Mesendoderm (in vitro differentiated cells): ENCODE measurements around the gene KCTD1.

Experiments
- DNase-seq: peaks from one replicate; pipeline ENCODE4 v3.0.0; 2013
- H2AK5ac ChIP-seq: 2 replicates; pipeline ENCODE4 v1.6.1; 2013; ENCODE audit warnings: low read length, inconsistent platforms
- H2BK120ac ChIP-seq: 2 replicates; pipeline ENCODE4 v1.6.1; 2013; ENCODE audit warnings: low read depth, mild to moderate bottlenecking, low read length, moderate library complexity, mixed read lengths
- H2BK15ac ChIP-seq: replicated peaks from 2 replicates; pipeline ENCODE4 v1.6.1; 2013; ENCODE audit warnings: low read depth, mild to moderate bottlenecking, moderate library complexity
- H2BK5ac ChIP-seq: 2 replicates; pipeline ENCODE4 v1.6.1; 2013; ENCODE audit warnings: low read length, inconsistent platforms
- H3K18ac ChIP-seq: 2 replicates; pipeline ENCODE4 v1.6.1; 2013; ENCODE audit warnings: mild to moderate bottlenecking, low read length, mixed read lengths
- H3K23ac ChIP-seq: one replicate; pipeline ENCODE4 v1.6.1; 2013; ENCODE audit warnings: low read length
- H3K27ac ChIP-seq: 2 replicates; pipeline ENCODE4 v1.5.1; 2013; ENCODE audit warnings: low read depth, mild to moderate bottlenecking, inconsistent platforms, low read length, moderate library complexity
- H3K27me3 ChIP-seq: 2 replicates; pipeline ENCODE4 v1.6.1; 2013; ENCODE audit warnings: low read length, control low read depth, mild to moderate bottlenecking, inconsistent platforms; ENCODE audit not compliant: insufficient read depth, poor library complexity
- H3K36me3 ChIP-seq: 2 replicates; pipeline ENCODE4 v1.6.1; 2013; ENCODE audit warnings: low read length, inconsistent platforms; ENCODE audit not compliant: control insufficient read depth, insufficient read depth
- H3K4ac ChIP-seq: one replicate; pipeline ENCODE4 v1.6.1; 2013; ENCODE audit warnings: low read depth, mild to moderate bottlenecking, low read length, moderate library complexity
- H3K4me1 ChIP-seq: 2 replicates; pipeline ENCODE4 v1.6.1; 2013; ENCODE audit warnings: low read depth, low read length, inconsistent platforms; ENCODE audit not compliant: control insufficient read depth
- H3K4me2 ChIP-seq: 2 replicates; pipeline ENCODE4 v1.6.1; 2013; ENCODE audit warnings: low read length
- H3K4me3 ChIP-seq: 2 replicates; pipeline ENCODE4 v1.5.1; 2013; ENCODE audit warnings: mild to moderate bottlenecking, low read length
- H3K56ac ChIP-seq: one replicate; pipeline ENCODE4 v1.6.1; 2013; ENCODE audit warnings: low read length
- H3K79me1 ChIP-seq: 2 replicates; pipeline ENCODE4 v1.6.1; 2013; ENCODE audit warnings: low read length, inconsistent platforms
- H3K79me2 ChIP-seq: 2 replicates; pipeline ENCODE4 v1.6.1; 2013; ENCODE audit warnings: mild to moderate bottlenecking, low read length; ENCODE audit not compliant: control insufficient read depth, insufficient read depth
- H3K9ac ChIP-seq: 2 replicates; pipeline ENCODE4 v1.6.1; 2013; ENCODE audit warnings: low read length, inconsistent platforms
- H4K5ac ChIP-seq: one replicate; pipeline ENCODE4 v1.6.1; 2013; ENCODE audit warnings: low read length
- H4K8ac ChIP-seq: one replicate; pipeline ENCODE4 v1.6.1; 2013; ENCODE audit warnings: low read depth, mild to moderate bottlenecking, control low read depth, low read length, moderate library complexity
- WGBS: extraction: QIAGEN DNeasy Blood & Tissue Kit; methylation state at CpG from one replicate; pipeline ENCODE4 v1.1.7; 2013; ENCODE audit warnings: low lambda C conversion rate, missing lambda C conversion rate; ENCODE audit not compliant: insufficient coverage; ENCODE audit errors: extremely low coverage; 5-methylcytosine and 5-hydroxymethylcytosine counted together

The KCTD1 gene

GRCh38 chr18:26480897-26481795 lies 67.2 kb downstream of the KCTD1 start:
- H3K79me2 ChIP-seq, result no peaks in the 10 kb centered on the region
- no peak overlapping the region for H3K23ac ChIP-seq
- no peaks in the 10 kb centered on the region for H3K27me3 ChIP-seq
- H4K8ac ChIP-seq, result no peak overlapping the region
- peak; percentile 48 for DNase-seq
- WGBS, result no CpG with 5 or more reads among the region's 8 CpGs
- H3K79me1 ChIP-seq, result no peaks in the 10 kb centered on the region
- H4K5ac ChIP-seq, result no peak overlapping the region
- peak overlapping the region; percentile 27 for H3K56ac ChIP-seq
- no peaks in the 10 kb centered on the region for H3K36me3 ChIP-seq
- H3K18ac ChIP-seq, result no peak overlapping the region
- no peak overlapping the region for H2AK5ac ChIP-seq
- no peak overlapping the region for H3K9ac ChIP-seq
- H2BK5ac ChIP-seq, result no peak overlapping the region
- H3K4me2 ChIP-seq, result no peak overlapping the region
- H3K4me3 ChIP-seq, result no peak overlapping the region
- H2BK15ac ChIP-seq, result no peak overlapping the region
- H2BK120ac ChIP-seq, result no peak overlapping the region
- H3K4ac ChIP-seq, result no peak overlapping the region
- no peak overlapping the region for H3K27ac ChIP-seq
- peaks cover 2% of the 10 kb centered on the region for H3K4me1 ChIP-seq

GRCh38 chr18:26479681-26480079 lies 68.7 kb downstream of the KCTD1 start:
- Histone ChIP-seq H2BK15ac (no peak overlapping the region), H3K18ac (no peak overlapping the region), H3K79me1 (no peaks in the 10 kb centered on the region), H3K56ac (no peak overlapping the region), H3K4ac (no peak overlapping the region), H3K27me3 (no peaks in the 10 kb centered on the region), H3K23ac (no peak overlapping the region), H3K4me1 (peaks cover 2% of the 10 kb centered on the region), H3K9ac (no peak overlapping the region), H3K36me3 (no peaks in the 10 kb centered on the region), H4K8ac (no peak overlapping the region), H3K79me2 (no peaks in the 10 kb centered on the region), H3K4me2 (no peak overlapping the region), H3K27ac (no peak overlapping the region), H2BK5ac (no peak overlapping the region), H3K4me3 (no peak overlapping the region), H4K5ac (no peak overlapping the region), H2BK120ac (no peak overlapping the region), H2AK5ac (no peak overlapping the region)
- no CpG with 5 or more reads among the region's 6 CpGs for WGBS
- no peak for DNase-seq

- DNase-seq, result no peak
- no peak overlapping the region for H3K4me2 ChIP-seq
- no peaks in the 10 kb centered on the region for H3K79me2 ChIP-seq
- no peak overlapping the region for H2BK5ac ChIP-seq
- H2BK15ac ChIP-seq, result no peak overlapping the region
- H3K27ac ChIP-seq, result no peak overlapping the region
- no peak overlapping the region for H4K8ac ChIP-seq
- H3K9ac ChIP-seq, result peak overlapping the region; percentile 31
- no peaks in the 10 kb centered on the region for H3K36me3 ChIP-seq
- H2BK120ac ChIP-seq, result no peak overlapping the region
- H3K18ac ChIP-seq, result peak overlapping the region; percentile 6
- H3K79me1 ChIP-seq, result no peaks in the 10 kb centered on the region
- no peak overlapping the region for H3K23ac ChIP-seq
- no peak overlapping the region for H2AK5ac ChIP-seq
- H3K4me1 ChIP-seq, result peaks cover 2% of the 10 kb centered on the region
- H4K5ac ChIP-seq, result no peak overlapping the region
- no peak overlapping the region for H3K4me3 ChIP-seq
- H3K4ac ChIP-seq, result no peak overlapping the region
- no peaks in the 10 kb centered on the region for H3K27me3 ChIP-seq
- WGBS, result no CpG with 5 or more reads among the region's 26 CpGs
- H3K56ac ChIP-seq, result peak overlapping the region; percentile 71
Observed at GRCh38 chr18:26479065-26479680, 69.2 kb downstream of the KCTD1 start.

- Histone ChIP-seq H3K27me3 (no peaks in the 10 kb centered on the region), H3K27ac (no peak overlapping the region), H3K79me1 (no peaks in the 10 kb centered on the region), H2BK15ac (no peak overlapping the region), H3K56ac (no peak overlapping the region), H3K79me2 (no peaks in the 10 kb centered on the region), H3K4ac (no peak overlapping the region), H3K36me3 (no peaks in the 10 kb centered on the region), H4K5ac (no peak overlapping the region), H3K23ac (no peak overlapping the region), H2BK5ac (no peak overlapping the region), H2AK5ac (no peak overlapping the region), H4K8ac (no peak overlapping the region), H3K4me2 (no peak overlapping the region), H3K4me3 (no peak overlapping the region), H3K4me1 (peaks cover 2% of the 10 kb centered on the region), H3K9ac (no peak overlapping the region), H3K18ac (no peak overlapping the region), H2BK120ac (no peak overlapping the region)
- no peak for DNase-seq
- WGBS, result no CpG with 5 or more reads among the region's 4 CpGs
Observed at GRCh38 chr18:26477828-26478466, 70.4 kb downstream of the KCTD1 start.

- Histone ChIP-seq H3K79me2 (no peaks in the 10 kb centered on the region), H3K9ac (no peak overlapping the region), H3K56ac (no peak overlapping the region), H2BK15ac (no peak overlapping the region), H3K4ac (no peak overlapping the region), H3K23ac (no peak overlapping the region), H3K4me3 (no peak overlapping the region), H3K27ac (no peak overlapping the region), H4K5ac (no peak overlapping the region), H3K36me3 (no peaks in the 10 kb centered on the region), H3K4me2 (no peak overlapping the region), H3K79me1 (no peaks in the 10 kb centered on the region), H2BK120ac (no peak overlapping the region), H2AK5ac (no peak overlapping the region), H2BK5ac (no peak overlapping the region), H3K18ac (no peak overlapping the region), H4K8ac (no peak overlapping the region), H3K27me3 (no peaks in the 10 kb centered on the region), H3K4me1 (no peaks in the 10 kb centered on the region)
- WGBS, result 100% methylated on average over 2 of the region's 8 CpGs
- DNase-seq, result no peak
Observed at GRCh38 chr18:26476697-26477096, 71.7 kb downstream of the KCTD1 start.
